Thyroid gland (tissue), 4 donors: ENCODE results near the gene DSPP.

ENCODE experiments used
- POLR2A ChIP-seq, 2 donors: fragments of 450-650 bp; IDR thresholded peaks; one replicate each; pipeline ENCODE4 v1.6.1; 2017; ENCODE audit warnings: antibody characterized with exemption in 2 of 2, mild to moderate bottlenecking in 2 of 2, moderate library complexity in 1 of 2
- TF ChIP-seq, protein P1 (sequence below), 6 experiments: fragments of 200-600 bp in 3 of 6; fragments of 450-650 bp in 3 of 6; sonication (generic) in 3 of 6; IDR thresholded peaks; one replicate each; pipeline ENCODE4 v1.5.1; 2016 to 2019; ENCODE audit warnings: antibody characterized with exemption in 6 of 6, mild to moderate bottlenecking in 2 of 6, inconsistent platforms in 1 of 6, moderate library complexity in 1 of 6

DNA sequence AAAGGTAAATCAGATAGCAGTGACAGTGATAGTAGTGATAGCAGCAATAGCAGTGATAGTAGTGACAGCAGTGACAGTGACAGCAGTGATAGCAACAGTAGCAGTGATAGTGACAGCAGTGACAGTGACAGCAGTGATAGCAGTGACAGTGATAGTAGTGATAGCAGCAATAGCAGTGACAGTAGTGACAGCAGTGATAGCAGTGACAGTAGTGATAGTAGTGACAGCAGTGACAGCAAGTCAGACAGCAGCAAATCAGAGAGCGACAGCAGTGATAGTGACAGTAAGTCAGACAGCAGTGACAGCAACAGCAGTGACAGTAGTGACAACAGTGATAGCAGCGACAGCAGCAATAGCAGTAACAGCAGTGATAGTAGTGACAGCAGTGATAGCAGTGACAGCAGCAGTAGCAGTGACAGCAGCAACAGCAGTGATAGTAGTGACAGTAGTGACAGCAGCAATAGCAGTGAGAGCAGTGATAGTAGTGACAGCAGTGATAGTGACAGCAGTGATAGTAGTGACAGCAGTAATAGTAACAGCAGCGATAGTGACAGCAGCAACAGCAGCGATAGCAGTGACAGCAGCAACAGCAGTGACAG lies 6.1 kb downstream of the DSPP start:
- TF ChIP-seq, protein P1, sequence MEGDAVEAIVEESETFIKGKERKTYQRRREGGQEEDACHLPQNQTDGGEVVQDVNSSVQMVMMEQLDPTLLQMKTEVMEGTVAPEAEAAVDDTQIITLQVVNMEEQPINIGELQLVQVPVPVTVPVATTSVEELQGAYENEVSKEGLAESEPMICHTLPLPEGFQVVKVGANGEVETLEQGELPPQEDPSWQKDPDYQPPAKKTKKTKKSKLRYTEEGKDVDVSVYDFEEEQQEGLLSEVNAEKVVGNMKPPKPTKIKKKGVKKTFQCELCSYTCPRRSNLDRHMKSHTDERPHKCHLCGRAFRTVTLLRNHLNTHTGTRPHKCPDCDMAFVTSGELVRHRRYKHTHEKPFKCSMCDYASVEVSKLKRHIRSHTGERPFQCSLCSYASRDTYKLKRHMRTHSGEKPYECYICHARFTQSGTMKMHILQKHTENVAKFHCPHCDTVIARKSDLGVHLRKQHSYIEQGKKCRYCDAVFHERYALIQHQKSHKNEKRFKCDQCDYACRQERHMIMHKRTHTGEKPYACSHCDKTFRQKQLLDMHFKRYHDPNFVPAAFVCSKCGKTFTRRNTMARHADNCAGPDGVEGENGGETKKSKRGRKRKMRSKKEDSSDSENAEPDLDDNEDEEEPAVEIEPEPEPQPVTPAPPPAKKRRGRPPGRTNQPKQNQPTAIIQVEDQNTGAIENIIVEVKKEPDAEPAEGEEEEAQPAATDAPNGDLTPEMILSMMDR (IDR thresholded peaks at IDR 0.05) = no peak
- no peak for TF ChIP-seq POLR2A (IDR thresholded peaks at IDR 0.05)
